GM12873 (cell line): ENCODE results near the gene CLIC2.

Experiments used
- CTCF ChIP-seq: IDR thresholded peaks from 2 replicates; pipeline ENCODE4 v1.5.1; 2012; ENCODE audit warnings: low read depth, mild to moderate bottlenecking, moderate library complexity, low read length, control low read depth; ENCODE audit not compliant: insufficient read depth; ENCODE audit errors: missing control alignments

The CLIC2 gene

GRCh38 chrX:155313766-155314165, 20.6 kb downstream of the CLIC2 start:
- TF ChIP-seq CTCF, result no peak

- TF ChIP-seq CTCF, result no peak
These were observed 40.6 kb downstream of the CLIC2 start for GRCh38 chrX:155293771-155294170.

- no peak for TF ChIP-seq CTCF
These were observed 54.5 kb downstream of the CLIC2 start for GRCh38 chrX:155279873-155280272.

GRCh38 chrX:155270969-155271368, 63.4 kb downstream of the CLIC2 start:
- no peak for TF ChIP-seq CTCF

- no peak for TF ChIP-seq CTCF
These were observed 68.0 kb downstream of the CLIC2 start for GRCh38 chrX:155266439-155266838.

- no peak for TF ChIP-seq CTCF
These were observed 70.4 kb downstream of the CLIC2 start, which contains the start of gene RAB39B for GRCh38 chrX:155263854-155264628. TSS of gene RAB39B (minus strand) at chrX:155264491. CDS start at chrX:155264288, 203 bp downstream.

- no peak for TF ChIP-seq CTCF
These were observed 71.3 kb downstream of the CLIC2 start for GRCh38 chrX:155262970-155263754.
